ENCODE results near the gene CACNA1F. TPM values are rescaled to one million over a fixed set of nuclear protein-coding genes. Genes with fewer than 3 reads are reported as not detected.
A peak's percentile ranks its signal among the peaks of the same experiment; 100 is the strongest.

CACNA1F gene
- total RNA-seq, 2 experiments from 2014 or later, result 0.12 to 0.33 TPM

GRCh38 chrX:49171752-49172279 is 61.3 kb downstream of the CACNA1F start, which contains the start of gene PLP2:
TSS of gene PLP2 (plus strand) at chrX:49171898. CDS start at chrX:49172001, 103 bp downstream.
- no peaks in the 10 kb centered on the region for H3K9me3 Mint-ChIP-seq
- peaks cover 50% of the 10 kb centered on the region for H3K4me1 Mint-ChIP-seq
- peak; percentile 62 for DNase-seq
- peak within 1 kb of the TSS; percentile 90 for H3K27ac Mint-ChIP-seq
- no peaks in the 10 kb centered on the region for H3K27me3 Mint-ChIP-seq
- ChIA-PET CTCF (no interaction called here), POLR2A (no interaction called here)
- H3K4me3 Mint-ChIP-seq, result peak within 1 kb of the TSS; percentile 85
- peaks cover 28% of the 10 kb centered on the region for H3K36me3 Mint-ChIP-seq (ENCODE audit: low read depth)

GRCh38 chrX:49167740-49168108 is 65.4 kb downstream of the CACNA1F start:
- H3K4me1 Mint-ChIP-seq, result peaks cover 43% of the 10 kb centered on the region
- H3K4me3 Mint-ChIP-seq, result peak overlapping the region; percentile 80
- CTCF ChIA-PET, result interaction anchor here (0.6 to 1.4 kb wide), 3 partner anchors 12 to 45 kb away, joined by 3 to 5 read pairs (median 3); no protein-coding TSS in a partner anchor
- H3K36me3 Mint-ChIP-seq (ENCODE audit: low read depth), result peaks cover 2% of the 10 kb centered on the region
- peak overlapping the region; percentile 99 for H3K27ac Mint-ChIP-seq
- no peaks in the 10 kb centered on the region for H3K27me3 Mint-ChIP-seq
- POLR2A ChIA-PET, result no interaction called here
- DNase-seq, result no peak
- H3K9me3 Mint-ChIP-seq, result no peaks in the 10 kb centered on the region

GRCh38 chrX:49166914-49167739 is 66.0 kb downstream of the CACNA1F start:
- Mint-ChIP-seq H3K4me3 (peak overlapping the region; percentile 80), H3K27ac (peak overlapping the region; percentile 99), H3K27me3 (no peaks in the 10 kb centered on the region), H3K36me3 (ENCODE audit: low read depth) (no peaks in the 10 kb centered on the region), H3K4me1 (peaks cover 41% of the 10 kb centered on the region), H3K9me3 (no peaks in the 10 kb centered on the region)
- CTCF ChIA-PET, result interaction anchor here (0.6 to 1.5 kb wide), 9 partner anchors 8 to 274 kb away, joined by 3 to 5 read pairs (median 3); no protein-coding TSS in a partner anchor
- DNase-seq, result peak; percentile 66
- POLR2A ChIA-PET, result no interaction called here

GRCh38 chrX:49165901-49166881 is 66.9 kb downstream of the CACNA1F start:
- Mint-ChIP-seq H3K27me3 (no peaks in the 10 kb centered on the region), H3K36me3 (ENCODE audit: low read depth) (no peaks in the 10 kb centered on the region), H3K4me1 (peaks cover 38% of the 10 kb centered on the region), H3K27ac (peak overlapping the region; percentile 99), H3K4me3 (peak overlapping the region; percentile 80), H3K9me3 (no peaks in the 10 kb centered on the region)
- DNase-seq, result peak; percentile 74
- CTCF ChIA-PET, result interaction anchor here (0.6 to 1.5 kb wide), 7 partner anchors 9 to 274 kb away, joined by 3 to 4 read pairs (median 3); no protein-coding TSS in a partner anchor
- POLR2A ChIA-PET, result no interaction called here

- ChIA-PET POLR2A (no interaction called here), CTCF (interaction anchor here (1.3 to 2.4 kb wide), 2 partner anchors 10 to 27 kb away, joined by 4 to 14 read pairs; no protein-coding TSS in a partner anchor)
- no peak for DNase-seq
- Mint-ChIP-seq H3K4me3 (peak overlapping the region; percentile 76), H3K27me3 (no peaks in the 10 kb centered on the region), H3K27ac (peak overlapping the region; percentile 94), H3K4me1 (peaks cover 38% of the 10 kb centered on the region), H3K9me3 (no peaks in the 10 kb centered on the region), H3K36me3 (ENCODE audit: low read depth) (no peaks in the 10 kb centered on the region)
Observed at GRCh38 chrX:49164589-49165360, 68.4 kb downstream of the CACNA1F start.

- ChIA-PET POLR2A (no interaction called here), CTCF (interaction anchor here (0.7 to 2.4 kb wide), 5 partner anchors 9 to 515 kb away, joined by 3 to 14 read pairs (median 4); no protein-coding TSS in a partner anchor)
- H3K27me3 Mint-ChIP-seq, result no peaks in the 10 kb centered on the region
- H3K27ac Mint-ChIP-seq, result peak overlapping the region; percentile 94
- DNase-seq, result peak; percentile 79
- H3K4me1 Mint-ChIP-seq, result peaks cover 33% of the 10 kb centered on the region
- peak overlapping the region; percentile 76 for H3K4me3 Mint-ChIP-seq
- no peaks in the 10 kb centered on the region for H3K36me3 Mint-ChIP-seq (ENCODE audit: low read depth)
- H3K9me3 Mint-ChIP-seq, result no peaks in the 10 kb centered on the region
Observed at GRCh38 chrX:49163555-49164419, 69.4 kb downstream of the CACNA1F start.

- H3K4me1 Mint-ChIP-seq, result peaks cover 28% of the 10 kb centered on the region
- H3K27ac Mint-ChIP-seq, result peak within 1 kb of the TSS; percentile 74
- H3K36me3 Mint-ChIP-seq (ENCODE audit: low read depth), result no peaks in the 10 kb centered on the region
- DNase-seq, result no peak
- ChIA-PET CTCF (no interaction called here), POLR2A (no interaction called here)
- peak within 1 kb of the TSS; percentile 65 for H3K4me3 Mint-ChIP-seq
- H3K9me3 Mint-ChIP-seq, result no peaks in the 10 kb centered on the region
- H3K27me3 Mint-ChIP-seq, result no peaks in the 10 kb centered on the region
Observed at GRCh38 chrX:49162620-49163019, 70.5 kb downstream of the CACNA1F start, which contains the start of gene MAGIX. TSS of gene MAGIX (plus strand) at chrX:49162758. CDS start at chrX:49162890, 132 bp downstream.

- Mint-ChIP-seq H3K27me3 (no peaks in the 10 kb centered on the region), H3K4me1 (peaks cover 20% of the 10 kb centered on the region), H3K36me3 (ENCODE audit: low read depth) (no peaks in the 10 kb centered on the region), H3K9me3 (no peaks in the 10 kb centered on the region), H3K27ac (no peak overlapping the region), H3K4me3 (no peak overlapping the region)
- DNase-seq, result no peak
- CTCF ChIA-PET, result no interaction called here
- POLR2A ChIA-PET, result interaction anchor here (0.6 kb wide), 1 partner anchor 29 kb away, joined by 3 read pairs; no protein-coding TSS in a partner anchor
Observed at GRCh38 chrX:49161632-49162031, 71.5 kb downstream of the CACNA1F start.

- Mint-ChIP-seq H3K27ac (no peak overlapping the region), H3K27me3 (no peaks in the 10 kb centered on the region), H3K4me3 (no peak overlapping the region), H3K4me1 (peaks cover 20% of the 10 kb centered on the region), H3K9me3 (no peaks in the 10 kb centered on the region), H3K36me3 (ENCODE audit: low read depth) (no peaks in the 10 kb centered on the region)
- no peak for DNase-seq
- POLR2A ChIA-PET, result no interaction called here
- CTCF ChIA-PET, result no interaction called here
Observed at GRCh38 chrX:49160908-49161307, 72.2 kb downstream of the CACNA1F start.

- ChIA-PET CTCF (no interaction called here), POLR2A (no interaction called here)
- H3K9me3 Mint-ChIP-seq, result no peaks in the 10 kb centered on the region
- H3K4me3 Mint-ChIP-seq, result no peak overlapping the region
- peaks cover 2% of the 10 kb centered on the region for H3K36me3 Mint-ChIP-seq (ENCODE audit: low read depth)
- H3K27me3 Mint-ChIP-seq, result no peaks in the 10 kb centered on the region
- DNase-seq, result no peak
- H3K27ac Mint-ChIP-seq, result no peak overlapping the region
- H3K4me1 Mint-ChIP-seq, result peaks cover 16% of the 10 kb centered on the region
Observed at GRCh38 chrX:49157194-49157593, 75.9 kb downstream of the CACNA1F start.

All from activated CD4-positive, alpha-beta T cell treated with anti-CD3 and anti-CD28 coated beads, Interleukin-2, amount 10 ng/mL, durations not matched to agents 7 days and 5 days (primary cell).